Measurements from ENCODE around the gene WDR88. TPM values are rescaled to one million over a fixed set of nuclear protein-coding genes. Genes with fewer than 3 reads are reported as not detected.

The WDR88 gene
- total RNA-seq, 1 donor from 2014 or later, result not detected

GRCh38 chr19:33108161-33108560, 23.8 kb upstream of the WDR88 start:
- Histone ChIP-seq H2AFZ (ENCODE audit: low read depth, low read length) (no peak overlapping the region), H3K27ac (ENCODE audit: low read depth, low read length) (no peak overlapping the region), H3K79me2 (ENCODE audit: insufficient read depth, low read length) (no peaks in the 10 kb centered on the region), H3K4me3 (ENCODE audit: insufficient read depth, low read depth, low read length) (no peak overlapping the region), H3K27me3 (ENCODE audit: insufficient read depth, low read length) (no peaks in the 10 kb centered on the region), H3K4me2 (ENCODE audit: low read length) (no peak overlapping the region), H3K9me3 (ENCODE audit: insufficient read depth, low read depth, low read length) (no peaks in the 10 kb centered on the region), H3K9ac (ENCODE audit: low read length) (no peak overlapping the region), H3K36me3 (ENCODE audit: insufficient read depth, low read length) (peaks cover 18% of the 10 kb centered on the region), H4K20me1 (ENCODE audit: insufficient read depth, low read length) (no peaks in the 10 kb centered on the region), H3K4me1 (ENCODE audit: insufficient read depth, low read length) (peaks cover 10% of the 10 kb centered on the region)
- no peak overlapping the region for H3K4me3 Mint-ChIP-seq (ENCODE audit: unreplicated experiment)
- peaks cover 10% of the 10 kb centered on the region for H3K36me3 Mint-ChIP-seq (ENCODE audit: low read depth, unreplicated experiment)
- H3K4me1 Mint-ChIP-seq (ENCODE audit: low read depth, unreplicated experiment), result no peaks in the 10 kb centered on the region
- no peak for TF ChIP-seq EZH2 (IDR thresholded peaks at IDR 0.05; ENCODE audit: insufficient read depth, low read length)
- TF ChIP-seq CTCF (IDR thresholded peaks at IDR 0.05; ENCODE audit: insufficient read depth, low read depth, low read length), result no peak
- FAIRE-seq (no peak), DNase-seq (ENCODE audit: low read depth) (no peak)
- H3K27me3 Mint-ChIP-seq (ENCODE audit: low read depth, unreplicated experiment), result no peaks in the 10 kb centered on the region
- H3K27ac Mint-ChIP-seq (ENCODE audit: unreplicated experiment), result no peak overlapping the region
- no peaks in the 10 kb centered on the region for H3K9me3 Mint-ChIP-seq (ENCODE audit: unreplicated experiment)

GRCh38 chr19:33110137-33110910, 21.6 kb upstream of the WDR88 start:
- H3K27me3 ChIP-seq (ENCODE audit: insufficient read depth, low read length), result no peaks in the 10 kb centered on the region
- H3K4me2 ChIP-seq (ENCODE audit: low read length), result peak overlapping the region; percentile 20
- Mint-ChIP-seq H3K4me1 (ENCODE audit: low read depth, unreplicated experiment) (no peaks in the 10 kb centered on the region), H3K27ac (ENCODE audit: unreplicated experiment) (no peak overlapping the region), H3K27me3 (ENCODE audit: low read depth, unreplicated experiment) (no peaks in the 10 kb centered on the region), H3K4me3 (ENCODE audit: unreplicated experiment) (no peak overlapping the region), H3K9me3 (ENCODE audit: unreplicated experiment) (no peaks in the 10 kb centered on the region), H3K36me3 (ENCODE audit: low read depth, unreplicated experiment) (peaks cover 14% of the 10 kb centered on the region)
- no peak overlapping the region for H3K9ac ChIP-seq (ENCODE audit: low read length)
- H2AFZ ChIP-seq (ENCODE audit: low read depth, low read length), result no peak overlapping the region
- FAIRE-seq, result peak; percentile 5
- no peaks in the 10 kb centered on the region for H4K20me1 ChIP-seq (ENCODE audit: insufficient read depth, low read length)
- H3K79me2 ChIP-seq (ENCODE audit: insufficient read depth, low read length), result no peaks in the 10 kb centered on the region
- TF ChIP-seq CTCF (IDR thresholded peaks at IDR 0.05; ENCODE audit: insufficient read depth, low read depth, low read length), result no peak
- no peak for TF ChIP-seq EZH2 (IDR thresholded peaks at IDR 0.05; ENCODE audit: insufficient read depth, low read length)
- H3K4me1 ChIP-seq (ENCODE audit: insufficient read depth, low read length), result peaks cover 10% of the 10 kb centered on the region
- no peaks in the 10 kb centered on the region for H3K9me3 ChIP-seq (ENCODE audit: insufficient read depth, low read depth, low read length)
- H3K36me3 ChIP-seq (ENCODE audit: insufficient read depth, low read length), result peaks cover 27% of the 10 kb centered on the region
- peak overlapping the region; percentile 40 for H3K27ac ChIP-seq (ENCODE audit: low read depth, low read length)
- H3K4me3 ChIP-seq (ENCODE audit: insufficient read depth, low read depth, low read length), result no peak overlapping the region
- DNase-seq (ENCODE audit: low read depth), result peak; percentile 79

- H3K27ac ChIP-seq (ENCODE audit: low read depth, low read length), result no peak overlapping the region
- no peaks in the 10 kb centered on the region for H3K4me1 Mint-ChIP-seq (ENCODE audit: low read depth, unreplicated experiment)
- FAIRE-seq (no peak), DNase-seq (ENCODE audit: low read depth) (no peak)
- no peak overlapping the region for H3K4me3 Mint-ChIP-seq (ENCODE audit: unreplicated experiment)
- H3K9me3 Mint-ChIP-seq (ENCODE audit: unreplicated experiment), result no peaks in the 10 kb centered on the region
- H3K4me1 ChIP-seq (ENCODE audit: insufficient read depth, low read length), result peaks cover 10% of the 10 kb centered on the region
- H3K9me3 ChIP-seq (ENCODE audit: insufficient read depth, low read depth, low read length), result no peaks in the 10 kb centered on the region
- H3K36me3 ChIP-seq (ENCODE audit: insufficient read depth, low read length), result peaks cover 26% of the 10 kb centered on the region
- H3K36me3 Mint-ChIP-seq (ENCODE audit: low read depth, unreplicated experiment), result peaks cover 16% of the 10 kb centered on the region
- TF ChIP-seq EZH2 (IDR thresholded peaks at IDR 0.05; ENCODE audit: insufficient read depth, low read length) (no peak), CTCF (IDR thresholded peaks at IDR 0.05; ENCODE audit: insufficient read depth, low read depth, low read length) (no peak)
- H3K4me3 ChIP-seq (ENCODE audit: insufficient read depth, low read depth, low read length), result no peak overlapping the region
- no peaks in the 10 kb centered on the region for H4K20me1 ChIP-seq (ENCODE audit: insufficient read depth, low read length)
- no peak overlapping the region for H2AFZ ChIP-seq (ENCODE audit: low read depth, low read length)
- H3K9ac ChIP-seq (ENCODE audit: low read length), result no peak overlapping the region
- no peak overlapping the region for H3K4me2 ChIP-seq (ENCODE audit: low read length)
- H3K79me2 ChIP-seq (ENCODE audit: insufficient read depth, low read length), result no peaks in the 10 kb centered on the region
- H3K27me3 ChIP-seq (ENCODE audit: insufficient read depth, low read length), result no peaks in the 10 kb centered on the region
- H3K27ac Mint-ChIP-seq (ENCODE audit: unreplicated experiment), result no peak overlapping the region
- no peaks in the 10 kb centered on the region for H3K27me3 Mint-ChIP-seq (ENCODE audit: low read depth, unreplicated experiment)
Observed at GRCh38 chr19:33111587-33111986, 20.3 kb upstream of the WDR88 start.

Measured in astrocyte (in vitro differentiated cells and primary cell).